SK-N-SH (cell line): ENCODE measurements around the gene RNF113B.

Source experiments
- FOSL2 ChIP-seq: IDR thresholded peaks from 2 replicates; pipeline ENCODE4 v1.4.0; 2012; ENCODE audit warnings: low read depth, mild to moderate bottlenecking, moderate library complexity, borderline replicate concordance
- FOXM1 ChIP-seq: IDR thresholded peaks from 2 replicates; pipeline ENCODE4 v1.4.0; 2012; ENCODE audit warnings: low read depth, mild to moderate bottlenecking
- MAX ChIP-seq: IDR thresholded peaks from 2 replicates; pipeline ENCODE4 v1.4.0; 2012; ENCODE audit warnings: low read depth
- POLR2AphosphoS5 ChIP-seq: IDR thresholded peaks from 2 replicates; pipeline ENCODE4 v1.6.1; 2012; ENCODE audit warnings: low read depth, low read length
- RCOR1 ChIP-seq: fragments of 150-350 bp; IDR thresholded peaks from 2 replicates; pipeline ENCODE4 v1.6.1; 2017; ENCODE audit warnings: antibody characterized with exemption, low read length
- RFX5 ChIP-seq: IDR thresholded peaks from 2 replicates; pipeline ENCODE4 v1.6.1; 2012; ENCODE audit warnings: mild to moderate bottlenecking, improper control_type of control experiment, low read length
- TAF1 ChIP-seq: IDR thresholded peaks from 2 replicates; pipeline ENCODE4 v1.6.1; 2012; ENCODE audit warnings: low read depth, mild to moderate bottlenecking, low read length, moderate library complexity, borderline replicate concordance
- TCF12 ChIP-seq: IDR thresholded peaks from 2 replicates; pipeline ENCODE4 v1.4.0; 2012
- TEAD4 ChIP-seq: IDR thresholded peaks from 2 replicates; pipeline ENCODE4 v1.4.0; 2012; ENCODE audit warnings: mild to moderate bottlenecking, borderline replicate concordance; ENCODE audit not compliant: insufficient read depth
- TF ChIP-seq, protein P1 (sequence below): fragments of 200-600 bp; sonication (generic); IDR thresholded peaks from 2 replicates; pipeline ENCODE4 v1.6.1; 2017; ENCODE audit warnings: antibody characterized with exemption, mild to moderate bottlenecking, moderate library complexity
- TF ChIP-seq, protein P2 (sequence below): IDR thresholded peaks from 2 replicates; pipeline ENCODE4; 2012

GRCh38 chr13:98143157-98143553 is 33.9 kb downstream of the RNF113B start:
- TF ChIP-seq, protein P1, sequence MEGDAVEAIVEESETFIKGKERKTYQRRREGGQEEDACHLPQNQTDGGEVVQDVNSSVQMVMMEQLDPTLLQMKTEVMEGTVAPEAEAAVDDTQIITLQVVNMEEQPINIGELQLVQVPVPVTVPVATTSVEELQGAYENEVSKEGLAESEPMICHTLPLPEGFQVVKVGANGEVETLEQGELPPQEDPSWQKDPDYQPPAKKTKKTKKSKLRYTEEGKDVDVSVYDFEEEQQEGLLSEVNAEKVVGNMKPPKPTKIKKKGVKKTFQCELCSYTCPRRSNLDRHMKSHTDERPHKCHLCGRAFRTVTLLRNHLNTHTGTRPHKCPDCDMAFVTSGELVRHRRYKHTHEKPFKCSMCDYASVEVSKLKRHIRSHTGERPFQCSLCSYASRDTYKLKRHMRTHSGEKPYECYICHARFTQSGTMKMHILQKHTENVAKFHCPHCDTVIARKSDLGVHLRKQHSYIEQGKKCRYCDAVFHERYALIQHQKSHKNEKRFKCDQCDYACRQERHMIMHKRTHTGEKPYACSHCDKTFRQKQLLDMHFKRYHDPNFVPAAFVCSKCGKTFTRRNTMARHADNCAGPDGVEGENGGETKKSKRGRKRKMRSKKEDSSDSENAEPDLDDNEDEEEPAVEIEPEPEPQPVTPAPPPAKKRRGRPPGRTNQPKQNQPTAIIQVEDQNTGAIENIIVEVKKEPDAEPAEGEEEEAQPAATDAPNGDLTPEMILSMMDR = no peak
- TF ChIP-seq TEAD4 (no peak), RCOR1 (no peak), TAF1 (no peak), POLR2AphosphoS5 (no peak), TCF12 (no peak), FOSL2 (no peak), RFX5 (no peak), FOXM1 (no peak), MAX (no peak)
- TF ChIP-seq, protein P2, sequence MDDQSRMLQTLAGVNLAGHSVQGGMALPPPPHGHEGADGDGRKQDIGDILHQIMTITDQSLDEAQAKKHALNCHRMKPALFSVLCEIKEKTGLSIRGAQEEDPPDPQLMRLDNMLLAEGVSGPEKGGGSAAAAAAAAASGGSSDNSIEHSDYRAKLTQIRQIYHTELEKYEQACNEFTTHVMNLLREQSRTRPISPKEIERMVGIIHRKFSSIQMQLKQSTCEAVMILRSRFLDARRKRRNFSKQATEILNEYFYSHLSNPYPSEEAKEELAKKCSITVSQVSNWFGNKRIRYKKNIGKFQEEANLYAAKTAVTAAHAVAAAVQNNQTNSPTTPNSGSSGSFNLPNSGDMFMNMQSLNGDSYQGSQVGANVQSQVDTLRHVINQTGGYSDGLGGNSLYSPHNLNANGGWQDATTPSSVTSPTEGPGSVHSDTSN = no peak
